ENCODE data around the gene TYROBP. TPM values are rescaled to one million over a fixed set of nuclear protein-coding genes. Genes with fewer than 3 reads are reported as not detected.
A peak's percentile ranks its signal among the peaks of the same experiment; 100 is the strongest.

The TYROBP gene
- total RNA-seq, 2 experiments from 2014 or later = 10.6 to 11.2 TPM

DNA sequence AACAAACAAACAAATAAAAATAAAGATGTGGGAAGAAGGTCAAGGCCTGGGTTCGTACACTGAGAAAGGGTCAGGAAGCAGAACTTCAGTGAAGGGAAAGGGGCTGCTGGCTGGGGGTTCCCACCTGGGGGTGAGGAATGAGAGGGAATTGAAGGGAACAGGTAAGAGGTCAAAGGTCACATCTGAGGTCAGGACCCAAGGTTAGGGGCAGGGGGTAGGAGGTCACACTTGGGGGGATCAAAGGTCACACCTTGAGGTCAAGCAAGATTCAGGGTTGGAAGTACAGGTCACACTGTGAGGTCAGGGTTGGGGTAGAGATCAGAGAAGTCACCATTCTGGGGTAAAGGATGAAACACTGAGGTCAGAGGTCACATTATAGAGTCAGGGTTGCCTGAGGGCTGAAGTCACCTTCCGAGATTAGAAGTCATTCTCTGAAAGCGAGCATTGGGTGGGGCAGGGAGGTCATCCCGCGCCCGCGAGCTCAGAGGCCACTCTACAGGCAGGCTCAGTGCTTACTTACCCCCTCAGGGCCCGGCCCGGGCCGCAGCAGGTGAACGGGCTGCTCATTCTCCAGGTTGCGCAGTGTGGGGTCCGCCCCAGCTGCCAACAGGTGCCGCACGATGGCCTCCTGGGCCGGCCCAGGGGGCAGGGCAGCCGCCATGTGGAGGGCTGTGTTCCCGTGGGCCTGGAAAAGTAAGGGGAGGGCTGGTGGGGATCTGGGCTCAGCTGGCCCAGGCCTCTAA is 18.6 kb downstream of the TYROBP start:
- ATAC-seq (ENCODE audit: low read depth) (no peak), DNase-seq (no peak)
- no peak overlapping the region for H3K27ac Mint-ChIP-seq
- POLR2A ChIA-PET = interaction anchor here (0.6 kb wide), 1 partner anchor 91 kb away, joined by 3 read pairs; no protein-coding TSS in a partner anchor
- peaks cover 14% of the 10 kb centered on the region for H3K4me1 Mint-ChIP-seq
- no peaks in the 10 kb centered on the region for H3K27me3 Mint-ChIP-seq
- no peaks in the 10 kb centered on the region for H3K9me3 Mint-ChIP-seq
- peaks cover 51% of the 10 kb centered on the region for H3K36me3 Mint-ChIP-seq
- H3K4me3 Mint-ChIP-seq = no peak overlapping the region

DNA sequence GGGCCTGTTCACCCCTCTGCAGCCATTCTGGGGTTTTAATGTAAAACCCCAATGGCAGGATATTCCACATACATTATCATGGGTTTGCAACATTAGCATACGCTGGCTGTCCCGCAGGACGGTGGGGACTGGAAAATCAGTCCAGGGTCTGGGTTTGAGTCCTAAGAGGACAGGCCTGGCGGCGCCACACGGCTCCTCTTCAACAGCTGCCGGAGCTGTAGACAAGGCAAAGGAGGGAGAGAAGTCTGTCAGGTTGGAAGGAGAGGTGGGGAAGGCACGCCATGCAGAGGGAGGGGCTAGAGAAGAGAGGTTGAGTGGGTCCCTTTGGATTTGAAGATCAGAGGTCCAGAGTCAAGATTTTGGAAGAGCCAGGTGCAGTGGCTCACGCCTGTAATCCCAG is 19.7 kb downstream of the TYROBP start:
- Mint-ChIP-seq H3K4me1 (peaks cover 14% of the 10 kb centered on the region), H3K9me3 (no peaks in the 10 kb centered on the region), H3K27me3 (no peaks in the 10 kb centered on the region), H3K36me3 (peaks cover 49% of the 10 kb centered on the region), H3K4me3 (no peak overlapping the region), H3K27ac (no peak overlapping the region)
- DNase-seq = no peak
- POLR2A ChIA-PET = interaction anchor here (0.6 to 1.2 kb wide), 4 partner anchors 9 to 244 kb away, joined by 3 to 4 read pairs (median 3); partner anchors contain the start of gene NFKBID
- ATAC-seq (ENCODE audit: low read depth) = no peak

DNA sequence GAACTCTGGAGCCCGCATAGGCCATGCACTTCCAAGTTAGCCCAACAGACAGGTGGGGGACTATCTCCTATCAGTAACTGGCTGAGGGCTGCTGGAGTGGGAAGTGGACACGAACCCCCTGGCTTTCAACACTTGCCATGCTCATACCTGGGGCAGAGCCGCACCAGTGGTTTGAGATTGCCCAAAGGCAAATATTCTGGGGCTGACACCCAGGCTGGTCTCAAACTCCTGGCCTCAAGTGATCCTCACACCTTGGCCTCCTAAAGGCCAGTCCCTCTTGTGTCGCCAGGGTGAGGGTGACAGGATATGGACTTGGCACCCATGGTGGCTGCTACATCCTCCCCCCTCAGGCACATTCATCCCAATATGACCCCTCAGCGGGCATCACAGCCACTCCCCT is 20.9 kb downstream of the TYROBP start:
- POLR2A ChIA-PET = interaction anchor here (1.2 to 4.2 kb wide), 2 partner anchors 10 to 43 kb away, joined by 4 to 30 read pairs; no protein-coding TSS in a partner anchor
- H3K4me1 Mint-ChIP-seq = peaks cover 13% of the 10 kb centered on the region
- no peaks in the 10 kb centered on the region for H3K9me3 Mint-ChIP-seq
- DNase-seq = no peak
- H3K4me3 Mint-ChIP-seq = no peak overlapping the region
- H3K36me3 Mint-ChIP-seq = peaks cover 40% of the 10 kb centered on the region
- H3K27ac Mint-ChIP-seq = no peak overlapping the region
- no peak for ATAC-seq (ENCODE audit: low read depth)
- no peaks in the 10 kb centered on the region for H3K27me3 Mint-ChIP-seq

DNA sequence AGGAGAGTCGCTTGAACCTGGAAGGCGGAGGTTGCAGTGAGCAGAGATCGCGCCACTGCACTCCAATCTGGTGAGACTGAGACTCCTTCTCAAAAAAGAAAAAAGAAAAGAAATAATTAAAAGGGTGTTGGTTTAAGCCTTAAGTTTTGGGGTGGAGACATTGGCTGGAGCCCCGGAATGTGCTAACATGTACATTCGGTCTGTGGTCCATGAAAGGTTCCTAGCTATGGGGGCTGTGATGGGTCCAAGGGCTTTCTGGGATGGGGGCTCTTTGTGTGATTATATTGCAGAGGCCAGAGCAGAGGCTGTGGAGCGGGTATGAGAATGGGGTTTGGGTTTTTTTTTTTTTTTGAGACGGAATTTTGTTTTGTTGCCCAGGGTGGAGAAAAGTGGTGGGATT is 22.2 kb downstream of the TYROBP start:
- H3K9me3 Mint-ChIP-seq = no peaks in the 10 kb centered on the region
- POLR2A ChIA-PET = interaction anchor here (0.6 to 4.2 kb wide), 2 partner anchors 15 to 44 kb away, joined by 3 to 30 read pairs; no protein-coding TSS in a partner anchor
- no peak for DNase-seq
- no peak overlapping the region for H3K4me3 Mint-ChIP-seq
- H3K27me3 Mint-ChIP-seq = no peaks in the 10 kb centered on the region
- peaks cover 13% of the 10 kb centered on the region for H3K4me1 Mint-ChIP-seq
- peaks cover 35% of the 10 kb centered on the region for H3K36me3 Mint-ChIP-seq
- no peak overlapping the region for H3K27ac Mint-ChIP-seq
- ATAC-seq (ENCODE audit: low read depth) = no peak

DNA sequence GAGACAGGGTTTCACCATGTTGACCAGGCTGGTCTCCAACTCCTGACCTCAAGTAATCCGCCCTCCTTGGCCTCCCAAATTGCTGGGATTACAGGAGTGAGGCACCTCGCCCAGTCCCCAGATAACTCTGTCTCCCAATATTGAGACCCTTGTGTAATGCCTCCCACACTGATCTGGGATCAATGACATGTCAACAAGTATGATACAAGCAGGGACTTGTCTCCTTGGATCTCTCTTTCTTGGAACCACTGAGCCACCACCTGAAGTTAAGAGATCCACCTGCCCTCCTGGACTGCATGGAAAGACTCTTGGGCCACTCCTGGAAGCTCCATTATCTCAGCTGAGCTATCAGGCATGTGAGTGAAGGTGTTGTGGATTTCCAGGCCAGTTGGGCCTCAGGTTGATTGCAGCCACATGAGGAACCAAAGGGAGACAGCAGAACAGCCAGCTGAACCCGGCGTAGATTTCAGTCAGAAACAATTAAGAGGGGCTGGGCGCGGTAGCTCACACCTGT is 22.8 kb downstream of the TYROBP start:
- peaks cover 30% of the 10 kb centered on the region for H3K36me3 Mint-ChIP-seq
- peaks cover 11% of the 10 kb centered on the region for H3K4me1 Mint-ChIP-seq
- H3K4me3 Mint-ChIP-seq = no peak overlapping the region
- H3K9me3 Mint-ChIP-seq = no peaks in the 10 kb centered on the region
- no peak overlapping the region for H3K27ac Mint-ChIP-seq
- no peak for DNase-seq
- ATAC-seq (ENCODE audit: low read depth) = no peak
- H3K27me3 Mint-ChIP-seq = no peaks in the 10 kb centered on the region
- POLR2A ChIA-PET = interaction anchor here (0.6 to 4.2 kb wide), 2 partner anchors 16 to 45 kb away, joined by 3 to 30 read pairs; no protein-coding TSS in a partner anchor

DNA sequence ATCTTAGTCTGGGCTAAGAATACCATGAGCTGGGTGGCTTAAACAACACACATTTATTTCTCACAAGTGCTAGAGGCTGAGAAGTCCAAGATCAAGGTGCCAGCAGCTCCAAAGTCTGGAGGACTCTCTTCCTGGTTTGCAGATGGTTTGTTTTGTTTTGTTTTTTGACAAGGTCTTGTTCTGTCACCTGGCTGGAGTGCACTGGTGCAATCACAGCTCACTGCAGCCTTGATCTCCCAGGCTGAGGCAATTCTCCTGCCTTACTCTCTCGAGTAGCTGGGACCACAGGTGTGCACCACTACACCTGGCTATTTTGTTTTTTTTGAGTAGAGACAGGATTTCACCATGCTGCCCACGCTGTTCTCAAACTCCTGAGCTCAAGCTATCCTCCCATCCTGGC is 24.2 kb downstream of the TYROBP start:
- no peak for ATAC-seq (ENCODE audit: low read depth)
- POLR2A ChIA-PET = interaction anchor here (0.7 to 4.2 kb wide), 4 partner anchors 11 to 137 kb away, joined by 3 to 30 read pairs (median 4); no protein-coding TSS in a partner anchor
- no peak for DNase-seq
- H3K27ac Mint-ChIP-seq = no peak overlapping the region
- H3K4me1 Mint-ChIP-seq = peaks cover 14% of the 10 kb centered on the region
- peaks cover 6% of the 10 kb centered on the region for H3K27me3 Mint-ChIP-seq
- peaks cover 20% of the 10 kb centered on the region for H3K36me3 Mint-ChIP-seq
- no peaks in the 10 kb centered on the region for H3K9me3 Mint-ChIP-seq
- no peak overlapping the region for H3K4me3 Mint-ChIP-seq

DNA sequence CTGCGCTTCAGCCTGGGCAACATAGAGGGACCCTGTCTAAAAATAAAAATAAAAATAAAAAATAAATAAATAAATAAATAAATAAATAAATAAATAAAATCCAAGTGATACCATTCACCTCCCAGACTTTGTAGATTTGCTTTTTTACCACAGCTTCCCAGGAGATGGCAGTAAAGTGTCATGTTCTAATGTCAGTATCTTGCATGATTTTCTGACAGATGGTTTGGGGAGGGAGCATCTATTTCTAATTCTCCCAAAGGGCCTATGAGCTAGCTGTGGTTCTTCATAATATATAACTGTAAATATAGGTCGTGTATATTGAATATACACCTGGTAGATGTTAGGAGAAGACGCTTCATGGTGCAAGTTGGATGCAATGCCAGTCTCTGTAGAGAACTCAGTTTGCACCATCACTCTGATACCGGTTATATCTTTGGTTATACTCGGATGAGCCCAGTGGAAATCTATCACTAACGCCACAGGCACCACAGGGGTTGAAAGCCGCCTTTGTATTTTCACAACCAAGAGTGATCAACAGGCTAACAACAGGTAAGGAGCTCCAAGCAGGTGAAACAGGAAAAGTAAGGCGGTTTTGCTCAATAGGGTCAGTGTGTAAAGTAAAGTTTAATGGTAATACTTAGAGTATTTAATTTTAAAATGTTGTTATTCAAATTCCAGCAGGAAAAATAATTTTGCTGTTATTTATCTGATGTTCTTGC is 25.8 kb downstream of the TYROBP start:
- Mint-ChIP-seq H3K9me3 (no peaks in the 10 kb centered on the region), H3K36me3 (peaks cover 10% of the 10 kb centered on the region), H3K27ac (no peak overlapping the region), H3K27me3 (peaks cover 21% of the 10 kb centered on the region), H3K4me1 (peaks cover 9% of the 10 kb centered on the region), H3K4me3 (no peak overlapping the region)
- ATAC-seq (ENCODE audit: low read depth) (peak; percentile 58), DNase-seq (no peak)
- POLR2A ChIA-PET = interaction anchor here (0.6 to 1.5 kb wide), 4 partner anchors 9 to 132 kb away, joined by 3 to 7 read pairs (median 4); partner anchors contain the start of gene ALKBH6

DNA sequence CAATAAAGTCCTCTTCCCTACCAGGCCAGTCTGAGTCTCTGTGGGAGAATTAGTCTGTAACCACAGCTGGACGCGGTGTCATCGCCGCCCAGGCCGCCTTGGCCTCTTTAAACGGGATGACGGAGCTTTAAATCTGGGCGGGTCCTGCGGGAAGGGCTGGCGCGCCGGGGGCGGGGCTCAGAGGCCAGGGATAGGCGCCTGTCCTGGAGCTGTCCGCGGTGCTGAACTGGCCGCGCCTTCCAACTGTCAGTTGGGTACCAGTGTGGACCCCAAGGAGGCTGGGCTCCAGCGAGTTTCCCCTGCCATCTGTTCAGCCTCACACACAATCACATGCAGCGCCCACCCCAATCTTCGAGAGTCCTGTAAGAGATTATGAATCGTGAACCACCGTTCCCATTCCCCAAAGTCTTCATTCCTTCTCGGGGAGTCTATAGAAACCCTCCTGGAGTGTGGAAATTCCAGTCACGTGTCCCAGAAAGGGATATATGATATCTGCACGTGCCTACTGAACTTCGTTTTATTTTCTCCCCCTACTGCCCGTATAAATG is 28.3 kb downstream of the TYROBP start:
- Mint-ChIP-seq H3K27ac (no peak overlapping the region), H3K4me3 (no peak overlapping the region), H3K4me1 (peaks cover 9% of the 10 kb centered on the region), H3K36me3 (no peaks in the 10 kb centered on the region), H3K27me3 (peaks cover 23% of the 10 kb centered on the region), H3K9me3 (no peaks in the 10 kb centered on the region)
- POLR2A ChIA-PET = interaction anchor here (0.5 to 2.4 kb wide), 3 partner anchors 50 to 178 kb away, joined by 3 to 15 read pairs (median 4); no protein-coding TSS in a partner anchor
- ATAC-seq (ENCODE audit: low read depth) (peak; percentile 75), DNase-seq (peak; percentile 94)

DNA sequence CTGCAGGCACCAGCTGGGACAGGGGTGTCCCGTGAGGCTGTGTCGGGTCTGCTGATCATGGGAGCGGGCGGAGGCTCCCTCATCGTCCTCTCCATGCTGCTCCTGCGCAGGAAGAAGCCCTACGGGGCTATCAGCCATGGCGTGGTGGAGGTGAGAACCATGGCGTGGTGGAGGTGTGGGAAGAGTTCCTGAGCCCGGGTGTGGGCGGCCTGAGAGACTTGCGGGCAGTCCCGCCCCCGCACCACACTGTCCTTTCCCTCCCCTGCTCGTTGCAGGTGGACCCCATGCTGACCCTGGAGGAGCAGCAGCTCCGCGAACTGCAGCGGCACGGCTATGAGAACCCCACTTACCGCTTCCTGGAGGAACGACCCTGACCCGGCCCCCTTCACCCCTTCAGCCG is 29.0 kb downstream of the TYROBP start:
- DNase-seq (no peak), ATAC-seq (ENCODE audit: low read depth) (no peak)
- Mint-ChIP-seq H3K27me3 (peaks cover 23% of the 10 kb centered on the region), H3K4me1 (peaks cover 9% of the 10 kb centered on the region), H3K36me3 (no peaks in the 10 kb centered on the region), H3K9me3 (no peaks in the 10 kb centered on the region), H3K27ac (no peak overlapping the region), H3K4me3 (no peak overlapping the region)
- POLR2A ChIA-PET = interaction anchor here (2.4 kb wide), 1 partner anchor 51 kb away, joined by 15 read pairs; no protein-coding TSS in a partner anchor

DNA sequence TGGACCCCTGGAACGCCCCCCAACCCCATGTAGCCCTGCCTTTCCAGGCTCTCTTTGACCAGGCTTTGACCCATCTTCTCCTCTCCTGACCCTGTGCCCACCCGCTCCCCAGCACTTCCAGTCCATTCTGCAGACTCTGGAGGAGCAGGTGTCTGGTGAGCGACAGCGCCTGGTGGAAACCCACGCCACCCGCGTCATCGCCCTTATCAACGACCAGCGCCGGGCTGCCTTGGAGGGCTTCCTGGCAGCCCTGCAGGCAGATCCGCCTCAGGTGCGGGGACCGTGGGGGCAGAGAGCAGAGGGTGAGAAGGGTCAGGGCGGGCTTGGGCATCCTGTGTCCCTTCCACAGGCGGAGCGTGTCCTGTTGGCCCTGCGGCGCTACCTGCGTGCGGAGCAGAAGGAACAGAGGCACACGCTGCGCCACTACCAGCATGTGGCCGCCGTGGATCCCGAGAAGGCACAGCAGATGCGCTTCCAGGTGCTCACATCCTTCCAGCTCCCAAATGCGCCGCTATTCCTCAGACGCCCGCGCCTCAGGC is 33.6 kb downstream of the TYROBP start:
- H3K27me3 Mint-ChIP-seq = peaks cover 27% of the 10 kb centered on the region
- no peak overlapping the region for H3K4me3 Mint-ChIP-seq
- POLR2A ChIA-PET = no interaction called here
- H3K27ac Mint-ChIP-seq = no peak overlapping the region
- DNase-seq = no peak
- no peaks in the 10 kb centered on the region for H3K9me3 Mint-ChIP-seq
- H3K4me1 Mint-ChIP-seq = peaks cover 8% of the 10 kb centered on the region
- H3K36me3 Mint-ChIP-seq = no peaks in the 10 kb centered on the region
- ATAC-seq (ENCODE audit: low read depth) = no peak

DNA sequence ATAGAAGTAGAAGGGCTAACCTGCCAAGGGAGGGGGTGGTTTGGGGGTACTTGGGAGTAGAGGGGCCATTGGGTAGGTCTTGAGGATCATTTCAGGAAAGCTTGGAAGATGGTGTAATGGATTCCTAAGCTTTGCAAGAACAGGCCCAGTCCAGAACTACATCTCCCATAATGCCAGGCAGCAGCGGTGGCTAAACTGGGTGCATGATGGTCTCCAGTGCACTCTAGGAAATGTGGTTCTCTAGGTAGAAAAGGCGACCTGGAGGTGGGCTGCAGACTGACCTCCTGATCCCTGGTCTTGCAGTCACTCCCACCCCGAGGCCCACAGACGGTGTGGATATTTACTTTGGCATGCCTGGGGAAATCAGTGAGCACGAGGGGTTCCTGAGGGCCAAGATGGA is 35.9 kb downstream of the TYROBP start:
- Mint-ChIP-seq H3K36me3 (no peaks in the 10 kb centered on the region), H3K27ac (no peak overlapping the region), H3K4me3 (no peak overlapping the region), H3K27me3 (peaks cover 27% of the 10 kb centered on the region), H3K9me3 (no peaks in the 10 kb centered on the region), H3K4me1 (peaks cover 13% of the 10 kb centered on the region)
- ATAC-seq (ENCODE audit: low read depth) (no peak), DNase-seq (no peak)
- POLR2A ChIA-PET = no interaction called here

DNA sequence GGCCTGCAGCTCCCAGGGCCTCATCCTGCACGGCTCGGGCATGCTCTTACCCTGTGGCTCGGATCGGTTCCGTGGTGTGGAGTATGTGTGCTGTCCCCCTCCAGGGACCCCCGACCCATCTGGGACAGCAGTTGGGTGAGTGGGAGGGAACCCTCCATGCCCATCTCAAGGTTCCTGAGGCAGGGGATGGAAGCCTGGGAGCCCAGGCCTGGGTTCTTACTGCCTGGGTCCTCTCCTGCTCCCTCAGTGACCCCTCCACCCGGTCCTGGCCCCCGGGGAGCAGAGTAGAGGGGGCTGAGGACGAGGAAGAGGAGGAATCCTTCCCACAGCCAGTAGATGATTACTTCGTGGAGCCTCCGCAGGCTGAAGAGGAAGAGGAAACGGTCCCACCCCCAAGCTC is 36.5 kb downstream of the TYROBP start:
- no peak for ATAC-seq (ENCODE audit: low read depth)
- no peak overlapping the region for H3K4me3 Mint-ChIP-seq
- H3K9me3 Mint-ChIP-seq = peaks cover under 1% of the 10 kb centered on the region
- peaks cover 28% of the 10 kb centered on the region for H3K27me3 Mint-ChIP-seq
- H3K36me3 Mint-ChIP-seq = no peaks in the 10 kb centered on the region
- H3K27ac Mint-ChIP-seq = no peak overlapping the region
- POLR2A ChIA-PET = no interaction called here
- no peak for DNase-seq
- peaks cover 13% of the 10 kb centered on the region for H3K4me1 Mint-ChIP-seq

DNA sequence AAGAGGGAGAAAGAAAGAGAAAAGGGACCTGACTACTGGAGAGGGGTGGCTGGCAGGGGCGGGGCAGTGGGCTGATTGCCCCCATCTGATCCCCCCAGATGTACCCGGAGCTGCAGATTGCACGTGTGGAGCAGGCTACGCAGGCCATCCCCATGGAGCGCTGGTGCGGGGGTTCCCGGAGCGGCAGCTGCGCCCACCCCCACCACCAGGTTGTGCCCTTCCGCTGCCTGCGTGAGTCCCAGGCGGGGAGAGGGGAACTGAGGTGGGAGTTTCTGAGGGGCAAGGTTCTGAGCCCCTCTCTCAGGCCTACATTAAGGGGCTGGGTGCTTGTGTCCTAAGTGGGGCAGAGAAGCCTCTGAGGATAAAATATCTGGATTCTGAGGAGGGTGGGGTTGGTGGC is 37.3 kb downstream of the TYROBP start:
- DNase-seq = no peak
- peaks cover 1% of the 10 kb centered on the region for H3K9me3 Mint-ChIP-seq
- H3K4me1 Mint-ChIP-seq = peaks cover 14% of the 10 kb centered on the region
- peaks cover 27% of the 10 kb centered on the region for H3K27me3 Mint-ChIP-seq
- no peak for ATAC-seq (ENCODE audit: low read depth)
- POLR2A ChIA-PET = interaction anchor here (1.7 kb wide), 1 partner anchor 59 kb away, joined by 4 read pairs; no protein-coding TSS in a partner anchor
- H3K4me3 Mint-ChIP-seq = no peak overlapping the region
- no peak overlapping the region for H3K27ac Mint-ChIP-seq
- H3K36me3 Mint-ChIP-seq = no peaks in the 10 kb centered on the region
